ENCODE measurements around the gene RNF125. TPM values are rescaled to one million over a fixed set of nuclear protein-coding genes. Genes with fewer than 3 reads are reported as not detected.

Gene RNF125
- 1.7 and 2.2 TPM in 2 replicates for total RNA-seq
- 0.99 and 2.0 TPM in 2 replicates for polyA plus RNA-seq

- no peak for TF ChIP-seq CTCF (IDR thresholded peaks at IDR 0.05; ENCODE audit: low read depth, low read length)
- peak within 1 kb of the TSS; percentile 38 for H3K4me3 ChIP-seq
- H3K27ac ChIP-seq, result peak within 1 kb of the TSS; percentile 74
- DNase-seq (ENCODE audit: low read depth in 1 of 2, low spot score in 1 of 2), result peak; percentile 88 to 92
- no peaks in the 10 kb centered on the region for H3K4me1 ChIP-seq (ENCODE audit: low read depth)
- peaks cover 3% of the 10 kb centered on the region for H3K27me3 ChIP-seq
- H3K36me3 ChIP-seq, result no peaks in the 10 kb centered on the region
- H3K9me3 ChIP-seq (ENCODE audit: low read depth), result no peaks in the 10 kb centered on the region
These were observed at the start of gene RNF125 for GRCh38 chr18:32018331-32019250. RNF125 (plus strand) TSS chr18:32018825; CDS start chr18:32018864, 39 bp downstream.

- Histone ChIP-seq H3K27me3 (no peaks in the 10 kb centered on the region), H3K4me1 (ENCODE audit: low read depth) (no peaks in the 10 kb centered on the region), H3K36me3 (no peaks in the 10 kb centered on the region), H3K4me3 (no peak overlapping the region), H3K9me3 (ENCODE audit: low read depth) (no peaks in the 10 kb centered on the region), H3K27ac (no peak overlapping the region)
- no peak for TF ChIP-seq CTCF (IDR thresholded peaks at IDR 0.05; ENCODE audit: low read depth, low read length)
- no peak for DNase-seq (ENCODE audit: low read depth in 1 of 2, low spot score in 1 of 2)
These were observed 48.0 kb upstream of the RNF125 start for GRCh38 chr18:31970617-31971016.

GRCh38 chr18:31973929-31974546 is 44.6 kb upstream of the RNF125 start:
- Histone ChIP-seq H3K27ac (no peak overlapping the region), H3K4me1 (ENCODE audit: low read depth) (no peaks in the 10 kb centered on the region), H3K36me3 (no peaks in the 10 kb centered on the region), H3K27me3 (no peaks in the 10 kb centered on the region), H3K9me3 (ENCODE audit: low read depth) (no peaks in the 10 kb centered on the region), H3K4me3 (no peak overlapping the region)
- no peak for TF ChIP-seq CTCF (IDR thresholded peaks at IDR 0.05; ENCODE audit: low read depth, low read length)
- DNase-seq (ENCODE audit: low read depth in 1 of 2, low spot score in 1 of 2), result no peak

- peak in 1 of 2 donors; percentile 3 for DNase-seq (ENCODE audit: low read depth in 1 of 2, low spot score in 1 of 2)
- no peaks in the 10 kb centered on the region for H3K27me3 ChIP-seq
- no peak for TF ChIP-seq CTCF (IDR thresholded peaks at IDR 0.05; ENCODE audit: low read depth, low read length)
- H3K27ac ChIP-seq, result no peak overlapping the region
- no peaks in the 10 kb centered on the region for H3K9me3 ChIP-seq (ENCODE audit: low read depth)
- no peaks in the 10 kb centered on the region for H3K4me1 ChIP-seq (ENCODE audit: low read depth)
- no peaks in the 10 kb centered on the region for H3K36me3 ChIP-seq
- no peak overlapping the region for H3K4me3 ChIP-seq
These were observed 42.4 kb upstream of the RNF125 start for GRCh38 chr18:31976242-31976641.

- TF ChIP-seq CTCF (IDR thresholded peaks at IDR 0.05; ENCODE audit: low read depth, low read length), result peak; percentile 61
- peak; percentile 53 to 66 for DNase-seq (ENCODE audit: low read depth in 1 of 2, low spot score in 1 of 2)
- Histone ChIP-seq H3K4me3 (no peak overlapping the region), H3K27ac (no peak overlapping the region), H3K9me3 (ENCODE audit: low read depth) (no peaks in the 10 kb centered on the region), H3K27me3 (no peaks in the 10 kb centered on the region), H3K4me1 (ENCODE audit: low read depth) (no peaks in the 10 kb centered on the region), H3K36me3 (no peaks in the 10 kb centered on the region)
These were observed 41.3 kb upstream of the RNF125 start for GRCh38 chr18:31977270-31977872.
